Stimulated activated CD4-positive, alpha-beta T cell treated with anti-CD3 and anti-CD28 coated beads, TNF-alpha, amount 100 ng/mL, for 24 hours (primary cell): ENCODE measurements around the gene PAK6.

Experiments
- DNase-seq, 3 experiments: peaks; one replicate each; pipeline ENCODE4 v3.0.0-alpha.2; 2020; ENCODE audit warnings: low read depth in 3 of 3

The PAK6 gene

DNA sequence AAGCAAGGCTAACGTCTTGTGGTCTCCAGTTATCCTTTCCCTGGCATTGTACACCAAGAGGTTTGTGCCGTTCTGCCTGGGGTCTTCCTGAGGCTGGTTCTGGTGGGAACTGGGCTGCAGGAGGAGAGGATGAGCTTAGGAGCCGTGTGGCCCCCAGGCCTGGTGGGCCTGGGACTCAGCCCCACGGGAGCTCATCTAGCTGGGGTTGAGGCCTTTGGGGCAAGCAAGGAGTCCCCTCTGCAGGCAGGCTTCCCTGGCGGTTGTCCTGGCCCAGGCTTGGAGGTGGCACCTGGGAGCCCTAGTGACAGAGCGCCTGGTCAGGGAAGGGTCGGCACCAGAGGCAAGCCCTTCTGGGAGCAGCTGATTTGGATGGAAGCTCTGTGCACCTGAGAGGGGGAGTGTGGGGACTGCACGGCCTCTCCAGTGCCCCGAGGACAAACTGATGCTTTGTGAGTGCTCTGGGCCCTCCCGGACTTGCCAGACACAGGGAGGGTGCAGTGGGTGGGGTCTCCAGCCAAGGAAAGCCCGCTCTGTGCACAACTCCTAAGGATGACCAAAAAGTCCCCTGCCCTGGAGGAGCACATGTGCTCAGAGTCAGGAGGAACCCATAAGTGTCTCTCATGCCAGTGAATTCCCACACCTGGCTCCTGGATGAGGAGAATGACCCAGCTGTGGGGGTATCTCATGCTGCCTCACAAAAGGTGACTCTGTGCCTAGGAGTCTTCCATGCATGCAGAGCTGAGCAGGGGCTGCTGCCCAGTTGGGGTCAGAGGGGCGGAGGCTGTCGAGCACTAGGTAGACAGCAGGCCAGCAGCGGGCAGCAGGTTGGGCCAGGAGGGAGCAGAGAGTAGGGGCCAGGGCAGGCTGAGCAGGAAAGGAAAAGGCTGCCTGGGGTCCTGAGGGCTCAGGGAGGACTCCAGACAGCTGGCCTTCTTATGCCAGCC lies 2.7 kb downstream of the PAK6 start:
- no peak for DNase-seq

GRCh38 chr15:40242213-40242599 lies 3.3 kb downstream of the PAK6 start:
- no peak for DNase-seq

GRCh38 chr15:40242601-40243000 lies 3.7 kb downstream of the PAK6 start:
- no peak for DNase-seq

- no peak for DNase-seq
Measured at GRCh38 chr15:40243126-40243810, 4.4 kb downstream of the PAK6 start.

- no peak for DNase-seq
Measured at GRCh38 chr15:40244961-40245523, 6.2 kb downstream of the PAK6 start.

- DNase-seq: no peak
Measured at GRCh38 chr15:40245666-40246450, 7.0 kb downstream of the PAK6 start.

DNA sequence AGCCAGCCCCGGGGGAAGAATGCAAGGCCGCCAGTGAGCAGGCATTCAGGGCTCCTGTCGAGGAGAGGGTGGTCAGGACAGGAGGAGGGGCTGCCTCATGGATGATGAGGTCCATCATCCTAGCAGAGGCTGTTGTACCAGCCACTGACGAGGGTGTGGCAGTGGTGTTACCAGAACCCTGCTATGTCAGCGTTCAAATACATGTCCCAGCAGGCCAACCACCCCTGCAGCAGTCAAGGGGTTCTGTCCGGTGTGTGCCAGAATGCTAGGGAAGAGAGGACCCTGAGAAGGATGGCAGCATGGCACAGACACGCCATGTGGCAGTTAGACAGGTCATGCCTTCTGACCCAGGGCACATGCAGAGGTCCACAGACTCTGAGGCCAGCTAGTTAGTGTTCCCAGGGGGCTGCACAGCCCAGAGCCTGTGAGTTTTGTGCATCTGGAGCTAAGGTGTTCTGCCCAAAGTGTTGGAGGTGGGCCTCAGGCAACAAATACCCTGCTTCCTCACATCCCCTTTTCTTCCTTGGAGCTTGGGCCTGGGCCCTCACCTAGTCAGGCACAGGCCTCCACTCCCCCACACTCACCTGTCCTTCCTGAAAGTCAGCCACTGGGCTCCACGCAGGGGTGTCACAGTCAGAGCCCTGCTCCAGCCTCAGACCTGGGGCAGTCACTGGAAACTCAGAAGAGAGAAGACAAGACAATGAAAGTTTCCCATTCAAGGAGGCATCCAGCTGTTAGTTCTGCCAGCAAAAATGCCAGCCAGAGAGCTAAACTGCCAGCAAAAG lies 7.8 kb downstream of the PAK6 start:
- no peak for DNase-seq

- no peak for DNase-seq
Measured at GRCh38 chr15:40247406-40247971, 8.6 kb downstream of the PAK6 start.

- DNase-seq: no peak
Measured at GRCh38 chr15:40248006-40248783, 9.3 kb downstream of the PAK6 start.

GRCh38 chr15:40249477-40250303 lies 10.8 kb downstream of the PAK6 start:
- no peak for DNase-seq

DNA sequence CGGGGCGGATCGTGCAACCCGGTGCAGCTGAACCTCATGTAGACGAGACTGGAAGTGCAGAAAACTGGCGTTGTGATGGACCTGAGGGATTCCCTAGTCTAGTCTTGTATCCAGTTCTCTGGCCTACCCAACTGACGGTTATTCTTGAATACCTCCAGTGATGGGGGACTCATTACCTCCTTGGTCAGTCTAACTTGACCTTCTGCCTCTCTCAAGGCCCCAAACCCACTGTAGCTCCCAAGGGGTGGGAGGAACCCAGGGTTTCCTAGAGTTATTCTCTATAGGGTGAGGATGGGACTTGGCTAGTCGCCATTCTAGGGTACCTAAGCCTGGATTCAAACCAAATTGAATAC lies 11.4 kb downstream of the PAK6 start:
- no peak for DNase-seq

- DNase-seq: no peak
Measured at GRCh38 chr15:40250771-40251483, 12.1 kb downstream of the PAK6 start.

- DNase-seq: no peak
Measured at GRCh38 chr15:40251486-40252140, 12.8 kb downstream of the PAK6 start.

GRCh38 chr15:40252141-40252437 lies 13.2 kb downstream of the PAK6 start:
- DNase-seq: no peak

DNA sequence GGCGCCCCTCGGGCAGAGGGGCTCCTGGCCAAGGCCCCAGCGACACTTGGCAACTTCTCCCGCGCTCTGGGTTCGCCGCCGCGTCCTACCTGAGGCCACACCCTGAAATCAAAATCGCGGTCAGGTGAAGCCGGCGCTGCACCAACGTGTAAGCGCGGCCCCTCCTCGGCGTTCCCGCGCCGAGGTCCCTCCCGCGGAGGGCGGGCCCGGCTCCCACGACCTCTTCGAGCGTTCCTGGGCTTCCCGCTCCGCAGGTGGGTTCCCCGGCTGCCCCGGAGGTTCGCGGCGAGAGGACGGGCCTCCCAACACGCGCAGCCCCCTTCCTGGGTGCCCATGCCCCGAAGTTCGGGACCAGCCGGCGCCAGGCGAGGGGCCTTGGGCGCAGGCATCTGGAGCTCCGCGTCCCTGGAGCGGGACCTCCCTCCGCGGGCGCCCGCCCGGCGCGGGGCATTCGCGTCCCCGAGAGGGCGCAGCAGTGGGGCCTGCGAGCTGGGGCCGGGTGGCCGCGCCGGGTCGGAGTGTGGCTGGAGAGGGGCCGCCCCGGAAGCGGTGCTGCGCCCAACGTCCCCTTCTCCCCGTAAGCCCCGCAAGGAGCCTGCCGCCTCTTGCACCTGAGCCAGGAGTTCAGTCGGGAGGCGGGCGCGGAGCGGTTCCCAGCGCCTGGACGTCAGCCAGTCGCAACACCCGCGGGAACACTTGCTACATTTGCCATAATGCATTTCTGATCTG lies 13.7 kb downstream of the PAK6 start:
- DNase-seq: no peak

- no peak for DNase-seq
Measured at GRCh38 chr15:40253167-40253790, 14.4 kb downstream of the PAK6 start.

DNA sequence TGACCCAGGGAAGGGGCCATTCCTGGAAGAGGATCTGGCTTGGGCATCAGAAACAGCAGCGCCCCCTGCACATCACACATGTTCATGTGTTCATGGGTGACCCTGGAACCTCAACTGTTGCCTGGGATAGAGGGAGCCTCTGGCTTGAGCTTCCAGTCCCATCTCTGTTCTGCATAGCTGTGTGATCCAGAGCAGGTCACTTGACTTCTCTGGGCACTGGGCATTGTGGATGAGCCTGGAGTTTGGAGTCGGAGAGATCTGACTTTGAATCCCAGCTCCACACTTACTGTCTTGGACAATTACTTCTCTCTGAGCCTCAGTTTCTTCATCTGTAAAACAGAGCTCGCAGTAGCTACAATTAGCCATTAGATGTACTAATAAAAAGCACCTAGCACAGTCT lies 15.6 kb downstream of the PAK6 start:
- DNase-seq: no peak
